ENCODE measurements around the gene OPN1MW2.
"Not testable (repeated sequence)": the region's sequence is repeated elsewhere in the genome, so short reads cannot be mapped to it uniquely, and the experiment has no call there.

Gene OPN1MW2

GRCh38 chrX:154219456-154219855 lies at the start of gene OPN1MW2:
Gene OPN1MW2, plus strand, starts transcription at chrX:154219756. Its CDS starts 60 bp downstream, at chrX:154219816.
- DNase-seq (ENCODE audit: low read depth in 2 of 2, low spot score in 1 of 2) = not testable (repeated sequence)

GRCh38 chrX:154172535-154172943 lies 47.0 kb upstream of the OPN1MW2 start:
- DNase-seq (ENCODE audit: low read depth in 2 of 2, low spot score in 1 of 2) = not testable (repeated sequence)

GRCh38 chrX:154174356-154174755 lies 45.2 kb upstream of the OPN1MW2 start:
- DNase-seq (ENCODE audit: low read depth in 2 of 2, low spot score in 1 of 2) = not testable (repeated sequence)

- not testable (repeated sequence) for DNase-seq (ENCODE audit: low read depth in 2 of 2, low spot score in 1 of 2)
Observed at GRCh38 chrX:154182296-154182695, 37.3 kb upstream of the OPN1MW2 start, which contains the start of gene OPN1MW. Gene OPN1MW, plus strand, starts transcription at chrX:154182596. Its CDS starts 82 bp downstream, at chrX:154182678.

- DNase-seq (ENCODE audit: low read depth in 2 of 2, low spot score in 1 of 2) = not testable (repeated sequence)
Observed at GRCh38 chrX:154183794-154184193, 35.8 kb upstream of the OPN1MW2 start.

GRCh38 chrX:154192846-154193245 lies 26.7 kb upstream of the OPN1MW2 start:
- not testable (repeated sequence) for DNase-seq (ENCODE audit: low read depth in 2 of 2, low spot score in 1 of 2)

- not testable (repeated sequence) for DNase-seq (ENCODE audit: low read depth in 2 of 2, low spot score in 1 of 2)
Observed at GRCh38 chrX:154194316-154194715, 25.2 kb upstream of the OPN1MW2 start.

- DNase-seq (ENCODE audit: low read depth in 2 of 2, low spot score in 1 of 2) = not testable (repeated sequence)
Observed at GRCh38 chrX:154196466-154196865, 23.1 kb upstream of the OPN1MW2 start.

DNA sequence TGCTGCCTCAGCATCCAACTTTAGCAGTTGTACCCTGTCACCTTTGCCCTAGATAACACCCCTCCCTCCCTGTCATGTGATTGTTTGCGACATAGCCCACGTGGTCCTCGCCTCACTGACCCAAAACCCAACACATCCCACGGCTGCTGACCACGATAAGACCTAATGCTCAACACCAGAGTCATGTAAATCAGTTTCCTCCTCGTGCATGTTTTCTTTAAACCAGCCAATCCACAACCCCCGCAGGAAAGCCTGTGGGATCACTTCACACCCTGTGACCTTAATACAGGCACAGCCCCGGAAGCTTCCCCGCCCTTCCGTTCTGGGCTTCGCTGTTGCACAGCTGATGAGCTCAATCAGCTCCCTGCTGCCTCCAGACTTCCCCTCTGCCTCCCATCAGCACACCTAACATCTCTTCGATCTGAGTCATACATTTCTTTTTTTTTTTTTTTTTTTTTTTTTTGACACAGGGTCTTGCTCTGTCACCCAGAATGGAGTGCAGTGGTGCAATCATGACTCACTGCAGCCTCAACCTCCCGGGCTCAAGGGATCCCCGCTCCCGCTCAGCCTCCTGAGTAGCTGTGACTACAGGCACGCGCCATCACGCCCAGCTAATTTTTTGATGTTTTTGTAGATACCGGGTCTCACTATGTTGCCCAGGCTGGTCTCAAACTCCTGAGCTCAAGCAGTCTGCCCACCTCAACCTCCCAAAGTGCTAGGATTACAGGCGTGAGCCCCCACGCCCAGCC lies 9.7 kb upstream of the OPN1MW2 start:
- DNase-seq (ENCODE audit: low read depth in 2 of 2, low spot score in 1 of 2) = not testable (repeated sequence)

DNA sequence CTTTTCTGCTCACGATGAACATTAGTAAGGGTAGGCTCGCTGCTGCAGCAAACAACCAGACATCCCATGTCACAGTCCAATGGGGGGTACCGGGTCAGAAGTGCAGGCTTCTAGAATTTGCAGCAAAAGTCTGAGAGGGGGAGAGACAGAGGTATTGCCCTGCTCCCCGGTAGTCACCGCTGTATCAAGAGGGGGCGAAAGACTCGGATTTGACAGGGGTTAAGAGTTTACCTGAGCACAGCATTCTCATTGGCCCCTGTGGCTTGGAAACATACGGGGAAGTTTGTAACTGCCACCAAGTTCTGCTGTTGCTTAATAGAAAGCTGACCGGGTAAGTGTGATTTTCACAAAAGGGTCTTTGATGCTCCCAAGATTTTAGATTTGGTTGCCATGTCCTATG lies 8.5 kb upstream of the OPN1MW2 start:
- not testable (repeated sequence) for DNase-seq (ENCODE audit: low read depth in 2 of 2, low spot score in 1 of 2)

DNA sequence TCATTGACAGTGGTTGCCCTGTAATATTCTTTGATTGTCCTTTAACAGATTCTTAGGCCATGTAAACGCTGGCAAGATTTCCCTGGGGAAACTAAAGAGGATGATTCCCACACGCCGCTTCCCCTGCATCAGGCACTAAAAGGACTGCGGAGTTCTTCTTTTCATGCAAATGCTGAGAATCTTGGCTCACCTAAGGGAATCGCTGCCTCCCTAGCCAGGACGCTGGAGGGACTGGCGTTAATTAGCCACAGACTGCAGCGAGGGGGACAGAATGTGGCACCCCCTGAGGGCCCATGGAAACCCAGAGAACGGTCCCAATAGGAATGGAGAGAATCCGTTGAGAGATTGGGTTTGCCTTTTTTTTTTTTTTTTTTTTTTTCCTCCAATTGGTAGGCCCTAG lies 8.1 kb upstream of the OPN1MW2 start:
- not testable (repeated sequence) for DNase-seq (ENCODE audit: low read depth in 2 of 2, low spot score in 1 of 2)

DNA sequence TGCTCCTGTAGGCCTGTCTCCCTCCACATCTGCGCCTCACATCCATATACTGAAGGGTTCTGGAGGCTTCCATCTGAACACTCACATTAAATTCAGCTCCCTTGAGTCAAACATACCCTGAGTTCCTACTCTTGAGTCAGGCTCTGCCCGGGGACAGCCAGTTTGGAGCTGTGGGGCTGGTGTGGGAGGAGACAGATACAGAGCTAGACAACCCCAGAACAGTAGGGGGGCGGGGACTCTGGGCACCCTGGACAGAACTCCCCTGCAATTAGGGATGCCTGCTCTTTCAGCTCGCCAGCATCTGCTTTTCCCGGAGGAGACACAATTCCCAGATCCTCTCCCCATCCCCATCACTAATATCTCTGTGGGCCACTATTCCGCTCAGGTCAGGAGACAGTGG lies 5.7 kb downstream of the OPN1MW2 start:
- not testable (repeated sequence) for DNase-seq (ENCODE audit: low read depth in 2 of 2, low spot score in 1 of 2)

DNA sequence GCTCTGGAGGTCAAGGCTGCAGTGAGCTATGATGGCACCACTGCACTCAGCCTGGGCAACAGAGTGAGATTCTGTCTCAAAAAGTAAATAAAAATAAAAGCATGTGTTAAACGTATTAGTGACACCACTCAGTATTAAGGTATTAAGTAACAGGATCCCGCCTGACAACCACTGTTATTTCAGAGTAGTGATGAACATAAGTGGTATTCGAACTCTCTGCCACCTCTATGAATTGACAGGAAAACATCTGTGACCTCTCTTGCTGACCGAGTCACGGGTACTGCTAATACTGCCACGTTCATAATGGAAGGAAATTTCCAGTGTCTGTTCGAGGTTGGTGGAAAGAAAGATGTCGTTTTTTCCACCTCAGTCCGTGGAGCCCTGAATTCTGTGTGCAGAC lies 7.2 kb downstream of the OPN1MW2 start:
- not testable (repeated sequence) for DNase-seq (ENCODE audit: low read depth in 2 of 2, low spot score in 1 of 2)

GRCh38 chrX:154231443-154231842 lies 11.9 kb downstream of the OPN1MW2 start:
- DNase-seq (ENCODE audit: low read depth in 2 of 2, low spot score in 1 of 2) = not testable (repeated sequence)

DNA sequence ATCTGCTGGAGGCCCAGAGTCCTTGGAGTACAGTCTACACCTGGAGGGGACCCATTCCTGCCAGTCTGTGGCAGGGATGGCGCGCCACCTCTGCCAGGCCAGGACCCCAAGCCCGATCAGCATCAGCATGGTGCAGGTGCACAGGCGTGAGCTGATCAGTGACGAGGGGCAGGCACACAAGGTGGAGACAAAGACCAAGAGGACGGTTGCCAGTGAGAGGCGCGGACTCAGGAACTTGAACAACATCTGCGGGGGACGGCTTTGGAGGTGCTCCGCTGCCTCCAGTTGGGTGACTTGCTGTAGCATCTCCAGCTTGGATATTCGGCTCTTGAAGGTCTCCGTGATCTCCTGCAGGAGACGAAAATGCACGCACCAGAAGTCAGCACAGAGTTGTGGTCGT lies 14.1 kb downstream of the OPN1MW2 start:
- DNase-seq (ENCODE audit: low read depth in 2 of 2, low spot score in 1 of 2) = not testable (repeated sequence)

DNA sequence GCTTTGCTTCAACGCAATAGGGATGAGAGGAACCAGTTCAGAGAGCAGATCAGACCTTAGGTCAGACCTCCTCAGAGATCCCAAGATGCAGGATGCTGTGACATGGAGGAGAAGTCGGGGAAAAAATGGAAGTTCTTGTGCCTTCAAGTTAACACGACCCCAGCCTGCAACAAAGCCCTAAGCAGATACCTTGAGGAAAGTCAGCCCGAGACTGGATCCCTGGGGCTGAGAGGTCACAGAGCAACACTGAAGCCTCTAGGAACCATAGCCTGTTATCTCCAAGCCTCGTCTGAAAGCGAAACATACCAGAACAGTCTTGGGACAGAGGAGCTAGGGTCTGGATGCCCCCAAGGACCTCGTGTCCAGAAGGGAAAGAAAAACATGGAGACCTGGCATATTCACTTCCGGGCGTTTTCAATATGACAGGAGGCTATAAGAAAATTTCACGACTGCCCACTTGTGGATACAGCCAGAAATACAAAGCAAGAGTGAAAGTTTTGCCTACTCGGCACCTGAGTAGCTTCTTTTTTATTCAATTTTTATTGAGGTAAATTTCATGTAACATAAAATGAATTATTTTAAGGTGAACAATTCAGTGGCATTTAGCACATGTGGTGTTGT lies 19.5 kb downstream of the OPN1MW2 start:
- DNase-seq (ENCODE audit: low read depth in 2 of 2, low spot score in 1 of 2) = not testable (repeated sequence)

GRCh38 chrX:154239982-154240503 lies 20.5 kb downstream of the OPN1MW2 start:
- DNase-seq (ENCODE audit: low read depth in 2 of 2, low spot score in 1 of 2) = not testable (repeated sequence)

GRCh38 chrX:154247377-154248045 lies 28.0 kb downstream of the OPN1MW2 start:
- not testable (repeated sequence) for DNase-seq (ENCODE audit: low read depth in 2 of 2, low spot score in 1 of 2)

DNA sequence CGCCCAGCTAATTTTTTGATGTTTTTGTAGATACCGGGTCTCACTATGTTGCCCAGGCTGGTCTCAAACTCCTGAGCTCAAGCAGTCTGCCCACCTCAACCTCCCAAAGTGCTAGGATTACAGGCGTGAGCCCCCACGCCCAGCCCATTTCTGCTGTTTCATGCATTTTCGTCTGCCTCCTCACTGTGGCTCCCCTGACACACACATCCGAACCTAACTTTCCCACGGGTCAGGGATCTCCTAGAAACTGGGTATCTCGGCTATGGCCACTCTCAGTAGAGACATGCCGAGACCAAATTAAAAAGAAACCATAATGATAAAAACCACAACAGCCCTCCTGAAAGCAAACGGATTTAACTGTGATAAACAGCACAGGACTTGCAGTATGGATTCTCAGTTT lies 28.5 kb downstream of the OPN1MW2 start:
- DNase-seq (ENCODE audit: low read depth in 2 of 2, low spot score in 1 of 2) = not testable (repeated sequence)

- DNase-seq (ENCODE audit: low read depth in 2 of 2, low spot score in 1 of 2) = not testable (repeated sequence)
Observed at GRCh38 chrX:154257282-154257681, 37.7 kb downstream of the OPN1MW2 start, which contains the start of gene OPN1MW3. Gene OPN1MW3, plus strand, starts transcription at chrX:154257582. Its CDS starts 38 bp downstream, at chrX:154257620.

DNA sequence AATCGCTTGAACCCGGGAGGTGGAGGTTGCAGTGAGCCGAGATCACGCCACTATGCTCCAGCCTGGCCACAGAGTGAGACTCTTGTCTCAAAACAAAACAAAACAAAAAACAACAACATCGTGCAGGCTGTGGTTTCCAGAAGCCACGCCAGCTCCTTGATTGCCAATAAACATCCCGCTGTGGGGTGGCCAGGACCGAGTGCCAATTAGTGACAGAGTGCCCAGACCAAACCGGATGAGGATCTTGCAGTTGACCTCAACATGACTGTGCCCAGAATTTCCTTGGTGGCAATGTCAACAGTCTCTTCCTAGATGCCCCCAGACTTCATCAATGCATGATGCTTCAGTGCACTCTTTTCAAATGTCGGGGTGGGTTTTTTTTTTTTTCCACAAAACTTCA lies 39.2 kb downstream of the OPN1MW2 start:
- DNase-seq (ENCODE audit: low read depth in 2 of 2, low spot score in 1 of 2) = not testable (repeated sequence)
